Activated CD8-positive, alpha-beta memory T cell treated with anti-CD3 and anti-CD28 coated beads for 48 hours (primary cell): ENCODE data around the gene NOS1.

Source experiments
- DNase-seq, 3 experiments: peaks; one replicate each; pipeline ENCODE4 v3.0.0-alpha.2; 2020; ENCODE audit warnings: low read depth in 2 of 3, low spot score in 2 of 3

Gene NOS1

GRCh38 chr12:117180758-117181467 lies 180.5 kb downstream of the NOS1 start:
- no peak for DNase-seq

- DNase-seq = no peak
Observed at GRCh38 chr12:117178745-117179144, 182.7 kb downstream of the NOS1 start.

- DNase-seq = no peak
Observed at GRCh38 chr12:117178301-117178700, 183.1 kb downstream of the NOS1 start.

GRCh38 chr12:117172168-117172567 lies 189.3 kb downstream of the NOS1 start:
- no peak for DNase-seq

- DNase-seq = no peak
Observed at GRCh38 chr12:117171499-117172162, 189.8 kb downstream of the NOS1 start.

GRCh38 chr12:117169548-117169947 lies 191.9 kb downstream of the NOS1 start:
- DNase-seq = no peak

- DNase-seq = no peak
Observed at GRCh38 chr12:117168976-117169375, 192.4 kb downstream of the NOS1 start.

- DNase-seq = no peak
Observed at GRCh38 chr12:117167769-117168168, 193.7 kb downstream of the NOS1 start.

GRCh38 chr12:117166107-117166506 lies 195.3 kb downstream of the NOS1 start:
- DNase-seq = no peak

GRCh38 chr12:117165342-117165741 lies 196.1 kb downstream of the NOS1 start:
- DNase-seq = no peak

GRCh38 chr12:117162633-117163032 lies 198.8 kb downstream of the NOS1 start:
- no peak for DNase-seq

- DNase-seq = no peak
Observed at GRCh38 chr12:117162167-117162539, 199.3 kb downstream of the NOS1 start.

GRCh38 chr12:117161460-117162166 lies 199.8 kb downstream of the NOS1 start:
- no peak for DNase-seq

GRCh38 chr12:117159674-117160073 lies 201.8 kb downstream of the NOS1 start:
- DNase-seq = no peak

- DNase-seq = no peak
Observed at GRCh38 chr12:117158911-117159553, 202.4 kb downstream of the NOS1 start.
